OCI-LY3 (cell line): ENCODE data around the gene TMEM239.

ENCODE experiments used
- CTCF ChIP-seq: fragments of 200-600, 300-600 bp; sonication (generic); IDR thresholded peaks from 2 replicates; pipeline ENCODE4 v1.5.1; 2014; ENCODE audit warnings: antibody characterized with exemption, low read length, low read depth
- EZH2phosphoT487 ChIP-seq: fragments of 200-600 bp; shearing (Covaris generic); IDR thresholded peaks from 2 replicates; pipeline ENCODE4 v1.6.1; 2018; ENCODE audit warnings: antibody characterized with exemption, mixed run types, low read depth

GRCh38 chr20:2835331-2835796 lies 19.2 kb downstream of the TMEM239 start:
- TF ChIP-seq CTCF = no peak
- TF ChIP-seq EZH2phosphoT487 = no peak
